Esophagus muscularis mucosa (tissue), 4 donors: ENCODE data around the gene PRKN. TPM values are rescaled to one million over a fixed set of nuclear protein-coding genes. Genes with fewer than 3 reads are reported as not detected.

ENCODE experiments used
- DNase-seq: peaks from one replicate; pipeline ENCODE4 v3.0.0-alpha.2; 2017; ENCODE audit errors: extremely low spot score
- H3K27ac ChIP-seq, 4 donors: fragments of 200-600 bp; sonication (generic); replicated peaks in 1 of 4; 1 replicate in 3 of 4; 2 replicates in 1 of 4; pipeline ENCODE4 v1.5.1; 2016 to 2019; ENCODE audit warnings: mild to moderate bottlenecking in 1 of 4
- H3K27me3 ChIP-seq, 4 donors: fragments of 200-600 bp; sonication (generic); one replicate each; pipeline versions ENCODE4 v1.5.1 to v1.6.0; 2016 to 2019
- H3K36me3 ChIP-seq, 4 donors: fragments of 200-600 bp; sonication (generic); one replicate each; pipeline ENCODE4 v1.5.1; 2016 to 2019
- H3K4me1 ChIP-seq, 4 donors: fragments of 200-600 bp; sonication (generic); one replicate each; pipeline ENCODE4 v1.5.1; 2016 to 2019
- H3K4me3 ChIP-seq, 4 donors: fragments of 200-600 bp; sonication (generic); 1 replicate in 2 of 4; 2 replicates in 2 of 4; pipeline ENCODE4 v1.5.1; 2016 to 2019; ENCODE audit warnings: mild to moderate bottlenecking in 4 of 4, moderate library complexity in 1 of 4
- H3K9me3 ChIP-seq, 4 donors: fragments of 200-600 bp; sonication (generic); 1 replicate in 3 of 4; 2 replicates in 1 of 4; pipeline ENCODE4 v1.5.1; 2016 to 2019
- EP300 ChIP-seq: sonication (generic); formaldehyde crosslinking; IDR thresholded peaks from one replicate; pipeline ENCODE4 v1.6.1; 2017; ENCODE audit warnings: antibody characterized with exemption
- POLR2A ChIP-seq: fragments of 450-650 bp; IDR thresholded peaks from one replicate; pipeline ENCODE4 v1.6.1; 2017; ENCODE audit warnings: antibody characterized with exemption, moderate library complexity, mild to moderate bottlenecking, low read depth
- POLR2AphosphoS5 ChIP-seq, 2 donors: sonication (generic); formaldehyde crosslinking; IDR thresholded peaks; one replicate each; pipeline ENCODE4 v1.6.1; 2017; ENCODE audit warnings: antibody characterized with exemption in 2 of 2
- WGBS: methylation state at CpG from one replicate; pipeline ENCODE4 v1.1.5; 2018; 5-methylcytosine and 5-hydroxymethylcytosine counted together
- intact Hi-C: fragments of 100-400 bp; cut with DNase I; formaldehyde crosslinking; loops from one replicate; pipeline ENCODE4 v1.15.1; 2023
- total RNA-seq, 4 donors: library from RNA; depleted of rRNA; stranded (reverse); fragments of >200 nt; gene quantifications; one replicate each; pipeline versions ENCODE4 v1.1.0 to v1.2.1, GENCODE V29; 2016
- TF ChIP-seq, protein P1 (sequence below), 3 experiments: fragments of 200-600 bp in 2 of 3; fragments of 450-650 bp in 1 of 3; sonication (generic) in 2 of 3; IDR thresholded peaks; one replicate each; pipeline ENCODE4 v1.5.1; 2017 to 2019; ENCODE audit warnings: antibody characterized with exemption in 3 of 3, mild to moderate bottlenecking in 2 of 3, moderate library complexity in 1 of 3

PRKN gene
- total RNA-seq, 4 donors from 2014 or later: 9.6 to 14.5 (median 10.8) TPM

DNA sequence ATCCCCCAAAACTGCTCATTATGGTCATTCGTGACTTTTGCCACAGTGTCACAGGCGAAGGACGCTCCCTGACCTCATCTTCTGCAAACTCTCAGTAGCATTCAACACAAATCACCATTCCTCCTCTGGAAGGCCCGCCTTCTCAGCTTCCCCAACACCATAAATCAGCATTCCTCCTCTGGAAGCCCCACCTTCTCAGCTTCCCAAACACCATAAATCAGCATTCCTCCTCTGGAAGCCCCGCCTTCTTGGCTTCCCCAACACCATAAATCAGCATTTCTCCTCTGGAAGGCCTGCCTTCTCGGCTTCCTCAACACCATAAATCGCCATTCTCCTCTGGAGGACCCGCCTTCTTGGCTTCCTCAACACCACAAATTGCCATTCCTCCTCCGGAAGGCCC, 1165.7 kb downstream of the PRKN start:
- TF ChIP-seq POLR2AphosphoS5 (IDR thresholded peaks at IDR 0.05): no peak
- TF ChIP-seq EP300: no peak
- no peak for TF ChIP-seq POLR2A
- TF ChIP-seq, protein P1, sequence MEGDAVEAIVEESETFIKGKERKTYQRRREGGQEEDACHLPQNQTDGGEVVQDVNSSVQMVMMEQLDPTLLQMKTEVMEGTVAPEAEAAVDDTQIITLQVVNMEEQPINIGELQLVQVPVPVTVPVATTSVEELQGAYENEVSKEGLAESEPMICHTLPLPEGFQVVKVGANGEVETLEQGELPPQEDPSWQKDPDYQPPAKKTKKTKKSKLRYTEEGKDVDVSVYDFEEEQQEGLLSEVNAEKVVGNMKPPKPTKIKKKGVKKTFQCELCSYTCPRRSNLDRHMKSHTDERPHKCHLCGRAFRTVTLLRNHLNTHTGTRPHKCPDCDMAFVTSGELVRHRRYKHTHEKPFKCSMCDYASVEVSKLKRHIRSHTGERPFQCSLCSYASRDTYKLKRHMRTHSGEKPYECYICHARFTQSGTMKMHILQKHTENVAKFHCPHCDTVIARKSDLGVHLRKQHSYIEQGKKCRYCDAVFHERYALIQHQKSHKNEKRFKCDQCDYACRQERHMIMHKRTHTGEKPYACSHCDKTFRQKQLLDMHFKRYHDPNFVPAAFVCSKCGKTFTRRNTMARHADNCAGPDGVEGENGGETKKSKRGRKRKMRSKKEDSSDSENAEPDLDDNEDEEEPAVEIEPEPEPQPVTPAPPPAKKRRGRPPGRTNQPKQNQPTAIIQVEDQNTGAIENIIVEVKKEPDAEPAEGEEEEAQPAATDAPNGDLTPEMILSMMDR (IDR thresholded peaks at IDR 0.05): no peak
- no peaks in the 10 kb centered on the region for H3K4me1 ChIP-seq
- no peak for DNase-seq
- H3K27me3 ChIP-seq: no peaks in the 10 kb centered on the region
- H3K9me3 ChIP-seq: peaks cover 0 to 6% (median 0%) of the 10 kb centered on the region in 4 donors
- no peak overlapping the region for H3K27ac ChIP-seq
- H3K36me3 ChIP-seq: no peaks in the 10 kb centered on the region
- no peak overlapping the region for H3K4me3 ChIP-seq
- WGBS: 90% methylated on average over 9 of the region's 9 CpGs
- intact Hi-C loops: no loop called here

DNA sequence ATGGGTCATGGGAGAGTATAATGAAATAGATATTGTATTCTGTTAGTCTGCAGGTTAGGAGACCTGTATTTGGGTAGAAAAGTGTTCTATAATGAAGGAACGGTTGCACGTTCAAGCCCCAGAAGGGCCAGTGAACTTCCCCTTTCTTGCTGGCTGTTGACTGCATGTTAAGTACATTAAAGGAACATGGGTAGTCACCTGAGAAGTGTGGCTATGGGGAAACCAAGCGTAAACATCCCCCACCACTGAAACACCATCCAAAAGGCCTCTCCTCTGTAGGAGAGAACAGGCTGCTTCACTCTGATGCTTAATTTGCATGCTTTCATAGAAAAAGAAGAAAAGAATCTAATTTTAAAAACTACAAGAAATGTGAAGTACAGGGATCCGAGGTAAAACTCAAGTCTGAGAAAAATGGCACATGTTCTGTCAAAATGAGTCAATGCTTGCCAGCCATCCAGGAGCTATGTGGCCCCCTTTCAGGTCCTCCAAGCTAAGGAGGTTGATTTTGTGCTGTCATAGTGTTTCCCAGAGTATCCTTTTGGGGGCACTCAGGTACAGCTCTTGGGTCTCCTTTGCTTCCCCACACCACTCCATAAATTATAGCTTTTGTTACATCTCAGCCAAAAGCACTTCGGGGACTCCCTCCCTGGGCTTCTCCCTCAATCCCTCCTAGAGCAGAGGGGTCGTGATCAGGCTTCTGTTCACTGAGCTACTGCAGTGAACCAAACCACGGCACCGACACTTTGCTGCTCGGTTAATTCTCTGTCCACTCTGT, 1170.0 kb downstream of the PRKN start:
- Histone ChIP-seq H3K27ac (no peak overlapping the region), H3K36me3 (no peaks in the 10 kb centered on the region), H3K27me3 (no peaks in the 10 kb centered on the region), H3K4me3 (no peak overlapping the region), H3K4me1 (no peaks in the 10 kb centered on the region), H3K9me3 (peaks cover 0 to 14% (median 9%) of the 10 kb centered on the region in 4 donors)
- TF ChIP-seq POLR2A (no peak), EP300 (no peak), POLR2AphosphoS5 (IDR thresholded peaks at IDR 0.05) (no peak)
- TF ChIP-seq, protein P1 (IDR thresholded peaks at IDR 0.05): no peak
- no peak for DNase-seq
- 76% methylated on average over 9 of the region's 9 CpGs for WGBS
- intact Hi-C loops: no loop called here

DNA sequence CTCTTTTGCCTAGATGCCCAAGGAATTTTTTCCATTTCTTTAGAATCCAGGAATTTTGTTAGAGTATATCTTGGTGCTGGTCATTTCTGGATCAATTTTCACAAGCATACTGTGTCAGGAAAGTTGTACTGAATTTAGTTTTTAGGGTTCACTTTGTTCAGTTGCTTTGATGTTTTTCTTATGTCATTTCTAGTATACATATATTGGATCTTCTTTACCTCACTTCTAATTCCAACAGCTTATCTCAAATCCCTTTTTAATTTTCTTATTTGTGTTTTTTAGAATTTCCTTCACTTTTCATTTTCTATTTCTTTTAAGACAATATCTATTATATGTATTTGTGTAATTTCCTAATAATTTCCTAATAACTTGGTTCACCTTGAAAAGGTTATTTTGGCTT, 1172.7 kb downstream of the PRKN start:
- H3K9me3 ChIP-seq: peaks cover 0 to 14% (median 9%) of the 10 kb centered on the region in 4 donors
- H3K27me3 ChIP-seq: no peaks in the 10 kb centered on the region
- H3K4me3 ChIP-seq: no peak overlapping the region
- no peaks in the 10 kb centered on the region for H3K4me1 ChIP-seq
- intact Hi-C loops: no loop called here
- H3K27ac ChIP-seq: no peak overlapping the region
- no peak for DNase-seq
- TF ChIP-seq POLR2A (no peak), POLR2AphosphoS5 (IDR thresholded peaks at IDR 0.05) (no peak), EP300 (no peak)
- TF ChIP-seq, protein P1 (IDR thresholded peaks at IDR 0.05): no peak
- no peaks in the 10 kb centered on the region for H3K36me3 ChIP-seq

DNA sequence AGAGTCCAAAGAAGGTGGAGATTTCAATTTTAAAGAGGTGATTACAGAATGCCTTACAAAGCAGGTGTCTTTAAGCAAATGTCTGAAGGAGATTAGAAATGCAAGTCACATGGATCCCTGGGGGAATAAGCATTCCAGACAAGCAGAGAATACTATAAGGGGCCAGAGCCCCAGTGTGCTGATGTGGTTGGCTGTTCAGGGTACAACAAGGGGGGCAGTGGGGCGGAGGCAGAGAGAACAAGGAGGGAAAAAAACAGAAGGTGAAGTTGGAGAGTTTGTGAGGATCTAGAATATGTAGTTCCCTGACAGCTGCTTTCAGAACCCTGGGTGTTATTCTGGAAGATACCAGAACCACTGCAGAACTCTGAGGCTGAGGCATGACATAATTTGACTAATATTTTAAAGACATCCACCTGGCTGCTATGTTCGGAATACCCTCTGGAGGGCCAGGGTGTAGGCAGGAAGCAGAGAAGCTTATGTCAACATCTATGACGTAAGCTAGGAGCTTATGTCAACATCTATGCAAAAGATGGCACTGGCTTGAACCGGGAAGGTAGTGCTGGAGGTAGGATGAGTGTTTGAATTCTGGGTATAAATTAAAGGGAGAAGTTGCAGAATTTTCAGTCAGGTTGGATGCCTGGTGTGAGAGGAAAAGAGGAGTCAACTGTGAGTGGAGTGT, 1177.5 kb downstream of the PRKN start:
- H3K27ac ChIP-seq: no peak overlapping the region
- intact Hi-C loops: no loop called here
- no peaks in the 10 kb centered on the region for H3K36me3 ChIP-seq
- no peak for DNase-seq
- no peaks in the 10 kb centered on the region for H3K27me3 ChIP-seq
- peaks cover 0 to 6% (median under 1%) of the 10 kb centered on the region in 4 donors for H3K9me3 ChIP-seq
- peaks cover 3 to 19% (median 12%) of the 10 kb centered on the region in 4 donors for H3K4me1 ChIP-seq
- no peak overlapping the region for H3K4me3 ChIP-seq
- 68% methylated on average over 4 of the region's 4 CpGs for WGBS
- TF ChIP-seq POLR2A (no peak), EP300 (no peak), POLR2AphosphoS5 (IDR thresholded peaks at IDR 0.05) (no peak)
- TF ChIP-seq, protein P1 (IDR thresholded peaks at IDR 0.05): no peak
